ENCODE results near the gene BHLHE41.

BHLHE41 gene

GRCh38 chr12:26077915-26078702 is 46.7 kb downstream of the BHLHE41 start:
- no peak for DNase-seq (ENCODE audit: low read depth in 2 of 2)

Data from stimulated activated CD4-positive, alpha-beta T cell treated with anti-CD3 and anti-CD28 coated beads, Interleukin-4, amount 100 ng/mL, for 48 hours (primary cell).